B cell (primary cell): ENCODE measurements around the gene MTHFD1L. TPM values are rescaled to one million over a fixed set of nuclear protein-coding genes. Genes with fewer than 3 reads are reported as not detected.

Experiments
- ATAC-seq: fragments of 200-7000 bp; cut with Tn5 transposase; one replicate; pipeline ENCODE4 v1.10.0; 2021; ENCODE audit warnings: low read depth, mild to moderate bottlenecking, moderate number of reproducible peaks, moderate library complexity
- CTCF ChIA-PET: fragments of 350-600 bp; sonication (Branson Sonifier 250); formaldehyde crosslinking; loops from one replicate; lab custom pipeline; 2021; ENCODE audit warnings: antibody characterized with exemption, inconsistent platforms; lab: Charles Lee
- POLR2A ChIA-PET: fragments of 350-600 bp; sonication (Branson Sonifier 250); formaldehyde crosslinking; loops from one replicate; lab custom pipeline; 2021; ENCODE audit warnings: antibody characterized with exemption; lab: Charles Lee
- DNase-seq: peaks from one replicate; pipeline ENCODE4 v3.0.0; 2013
- H2AFZ ChIP-seq: 2 replicates; pipeline ENCODE4 v1.6.1; 2012; ENCODE audit warnings: mild to moderate bottlenecking, low read depth, low read length; ENCODE audit not compliant: insufficient read depth, poor library complexity, severe bottlenecking
- H3K27ac ChIP-seq, 2 donors: 1 replicate in 1 of 2; 2 replicates in 1 of 2; pipeline ENCODE4 v1.5.1; 2012 to 2013; ENCODE audit warnings: low read length in 2 of 2, mild to moderate bottlenecking in 2 of 2, moderate library complexity in 1 of 2
- H3K27me3 ChIP-seq, 4 experiments: fragments of 200-600 bp in 1 of 4; sonication (generic) in 1 of 4; replicated peaks in 1 of 4; 1 replicate in 2 of 4; 2 replicates in 2 of 4; pipeline versions ENCODE4 v1.6.1 to v1.7.0; 2013 to 2016; ENCODE audit warnings: low read length in 3 of 4, mild to moderate bottlenecking in 2 of 4, mixed read lengths in 1 of 4, moderate library complexity in 1 of 4; ENCODE audit not compliant: insufficient read depth in 4 of 4, control insufficient read depth in 3 of 4; ENCODE audit errors: control extremely low read depth in 1 of 4
- H3K36me3 ChIP-seq, 2 experiments: replicated peaks in 1 of 2; 1 replicate in 1 of 2; 2 replicates in 1 of 2; pipeline versions ENCODE4 v1.6.1 to v1.7.1; 2013; ENCODE audit warnings: low read length in 1 of 2; ENCODE audit not compliant: insufficient read depth in 2 of 2, control insufficient read depth in 1 of 2; ENCODE audit errors: control extremely low read depth in 1 of 2, extremely low read depth in 1 of 2
- H3K4me1 ChIP-seq, 2 donors: fragments of 200-600 bp in 1 of 2; sonication (generic) in 1 of 2; 1 replicate in 1 of 2; 2 replicates in 1 of 2; pipeline versions ENCODE4 v1.5.1 to v1.6.1; 2013 to 2017; ENCODE audit warnings: low read length in 2 of 2; ENCODE audit not compliant: control insufficient read depth in 2 of 2, insufficient read depth in 2 of 2
- H3K4me2 ChIP-seq: replicated peaks from 2 replicates; pipeline ENCODE3; 2012; ENCODE audit warnings: mild to moderate bottlenecking, low read depth, low read length; ENCODE audit not compliant: poor library complexity, severe bottlenecking
- H3K4me3 ChIP-seq, 5 experiments: fragments of 200-600 bp in 1 of 5; sonication (generic) in 1 of 5; 1 replicate in 3 of 5; 2 replicates in 2 of 5; pipeline versions ENCODE4 v1.5.1 to v1.7.0; 2011 to 2016; ENCODE audit warnings: low read length in 4 of 5, mild to moderate bottlenecking in 4 of 5, low read depth in 2 of 5, control low read depth in 1 of 5, moderate library complexity in 1 of 5; ENCODE audit not compliant: insufficient read depth in 1 of 5; ENCODE audit errors: control extremely low read depth in 1 of 5, extremely low read depth in 1 of 5
- H3K79me2 ChIP-seq: fragments of 200-600 bp; sonication (generic); one replicate; pipeline ENCODE4 v1.6.0; 2016; ENCODE audit warnings: low read length; ENCODE audit not compliant: control insufficient read depth, insufficient read depth
- H3K9ac ChIP-seq: fragments of 200-600 bp; sonication (generic); 2 replicates; pipeline ENCODE4 v1.6.1; 2017; ENCODE audit warnings: mild to moderate bottlenecking, low read length, moderate library complexity
- H3K9me3 ChIP-seq, 3 donors: one replicate each; pipeline versions ENCODE4 v1.6.1 to v1.7.1; 2013; ENCODE audit warnings: low read length in 2 of 3; ENCODE audit not compliant: control insufficient read depth in 2 of 3, insufficient read depth in 1 of 3; ENCODE audit errors: control extremely low read depth in 1 of 3
- H4K20me1 ChIP-seq: 2 replicates; pipeline ENCODE4 v1.6.0; 2012; ENCODE audit warnings: mild to moderate bottlenecking, low read length; ENCODE audit not compliant: insufficient read depth, control insufficient read depth, poor library complexity, severe bottlenecking
- H3K27ac Mint-ChIP-seq: one replicate; pipeline ENCODE4 v1.8.0; 2021; ENCODE audit warnings: mixed read lengths
- H3K27me3 Mint-ChIP-seq: one replicate; pipeline ENCODE4 v1.8.0; 2021; ENCODE audit warnings: mixed read lengths
- H3K4me1 Mint-ChIP-seq: one replicate; pipeline ENCODE4 v1.8.0; 2021; ENCODE audit warnings: mixed read lengths
- H3K4me3 Mint-ChIP-seq: one replicate; pipeline ENCODE4 v1.8.0; 2021; ENCODE audit warnings: mixed read lengths
- H3K9me3 Mint-ChIP-seq: one replicate; pipeline ENCODE4 v1.8.0; 2022; ENCODE audit warnings: mixed read lengths; ENCODE audit not compliant: insufficient read depth
- EZH2 ChIP-seq: IDR thresholded peaks from 2 replicates; pipeline ENCODE4 v1.6.1; 2012; ENCODE audit warnings: borderline replicate concordance, low read depth, mild to moderate bottlenecking, moderate library complexity, low read length; ENCODE audit not compliant: insufficient read depth, poor library complexity, severe bottlenecking
- WGBS: methylation state at CpG from one replicate; pipeline ENCODE4 v1.1.5; 2013; ENCODE audit warnings: missing lambda C conversion rate; ENCODE audit not compliant: insufficient coverage; 5-methylcytosine and 5-hydroxymethylcytosine counted together
- intact Hi-C: fragments of 100-400 bp; cut with micrococcal nuclease; formaldehyde crosslinking; loops from one replicate; pipeline ENCODE4 v1.10.0; 2022
- polyA plus RNA-seq: library from polyadenylated mRNA; depleted of rRNA; stranded (reverse); fragments of >200 nt; gene quantifications from 2 replicates; pipeline ENCODE4 v1.2.3, GENCODE V29; 2012
- small RNA-seq: library from RNA; depleted of rRNA; stranded (forward); fragments of <200 nt; gene quantifications from one replicate; pipeline ENCODE3, GENCODE V24; 2012; ENCODE audit warnings: low replicate concordance, low read depth; ENCODE audit not compliant: insufficient read length
- total RNA-seq, 2 donors: library from RNA; stranded (reverse); fragments of 120-200 nt in 1 of 2; gene quantifications; 1 replicate in 1 of 2; 2 replicates in 1 of 2; pipeline versions ENCODE4 v1.2.3 to v1.2.4, GENCODE V29; 2013 to 2022
- TF ChIP-seq, protein P1 (sequence below): fragments of 200-600 bp; IDR thresholded peaks from one replicate; pipeline ENCODE4 v1.8.0; 2022; ENCODE audit warnings: antibody characterized with exemption, mild to moderate bottlenecking

Gene MTHFD1L
- total and polyA plus RNA-seq, 2 donors (not counting 1 experiment from before 2014, with no cell fraction given), result 2.9 to 16.1 TPM

DNA sequence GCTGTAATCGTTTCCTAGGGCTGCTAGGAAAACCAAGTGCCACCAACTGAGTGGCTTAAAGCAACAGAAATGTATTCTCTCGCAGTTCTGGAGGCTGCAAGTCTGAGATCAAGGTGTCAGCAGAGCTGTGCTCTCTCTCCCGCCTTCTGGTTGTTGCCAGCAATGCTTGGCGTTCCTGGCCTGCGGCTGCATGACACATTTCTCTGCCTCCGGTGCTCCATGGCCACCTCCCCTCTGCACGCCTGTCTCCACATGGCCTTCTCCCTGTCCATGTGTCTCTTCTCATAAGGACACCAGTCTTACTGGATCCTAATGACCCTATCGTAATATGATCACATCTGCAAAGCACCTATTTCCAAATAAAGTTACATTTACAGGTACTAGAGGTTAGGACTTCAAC, 282.6 kb downstream of the MTHFD1L start:
- Mint-ChIP-seq H3K27me3 (peaks cover 14% of the 10 kb centered on the region), H3K4me3 (no peak overlapping the region), H3K27ac (no peak overlapping the region), H3K9me3 (peaks cover 2% of the 10 kb centered on the region), H3K4me1 (no peaks in the 10 kb centered on the region)
- H3K27me3 ChIP-seq, result peaks cover 0 to 2% (median 0%) of the 10 kb centered on the region in 4 experiments
- no peak for ATAC-seq
- no peaks in the 10 kb centered on the region for H3K9me3 ChIP-seq
- no peak overlapping the region for H3K9ac ChIP-seq
- no peaks in the 10 kb centered on the region for H3K36me3 ChIP-seq
- ChIA-PET POLR2A (no interaction called here), CTCF (no interaction called here)
- intact Hi-C loops, result no loop called here
- H3K27ac ChIP-seq, result no peak overlapping the region
- no peak overlapping the region for H3K4me3 ChIP-seq
- H3K4me1 ChIP-seq, result no peaks in the 10 kb centered on the region
- no peak overlapping the region for H3K4me2 ChIP-seq
- 92% methylated on average over 8 of the region's 8 CpGs for WGBS
- no peaks in the 10 kb centered on the region for H4K20me1 ChIP-seq
- TF ChIP-seq, protein P1, sequence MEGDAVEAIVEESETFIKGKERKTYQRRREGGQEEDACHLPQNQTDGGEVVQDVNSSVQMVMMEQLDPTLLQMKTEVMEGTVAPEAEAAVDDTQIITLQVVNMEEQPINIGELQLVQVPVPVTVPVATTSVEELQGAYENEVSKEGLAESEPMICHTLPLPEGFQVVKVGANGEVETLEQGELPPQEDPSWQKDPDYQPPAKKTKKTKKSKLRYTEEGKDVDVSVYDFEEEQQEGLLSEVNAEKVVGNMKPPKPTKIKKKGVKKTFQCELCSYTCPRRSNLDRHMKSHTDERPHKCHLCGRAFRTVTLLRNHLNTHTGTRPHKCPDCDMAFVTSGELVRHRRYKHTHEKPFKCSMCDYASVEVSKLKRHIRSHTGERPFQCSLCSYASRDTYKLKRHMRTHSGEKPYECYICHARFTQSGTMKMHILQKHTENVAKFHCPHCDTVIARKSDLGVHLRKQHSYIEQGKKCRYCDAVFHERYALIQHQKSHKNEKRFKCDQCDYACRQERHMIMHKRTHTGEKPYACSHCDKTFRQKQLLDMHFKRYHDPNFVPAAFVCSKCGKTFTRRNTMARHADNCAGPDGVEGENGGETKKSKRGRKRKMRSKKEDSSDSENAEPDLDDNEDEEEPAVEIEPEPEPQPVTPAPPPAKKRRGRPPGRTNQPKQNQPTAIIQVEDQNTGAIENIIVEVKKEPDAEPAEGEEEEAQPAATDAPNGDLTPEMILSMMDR, result no peak
- no peak for TF ChIP-seq EZH2
- no peak for DNase-seq
- no peak overlapping the region for H2AFZ ChIP-seq
- no peaks in the 10 kb centered on the region for H3K79me2 ChIP-seq

DNA sequence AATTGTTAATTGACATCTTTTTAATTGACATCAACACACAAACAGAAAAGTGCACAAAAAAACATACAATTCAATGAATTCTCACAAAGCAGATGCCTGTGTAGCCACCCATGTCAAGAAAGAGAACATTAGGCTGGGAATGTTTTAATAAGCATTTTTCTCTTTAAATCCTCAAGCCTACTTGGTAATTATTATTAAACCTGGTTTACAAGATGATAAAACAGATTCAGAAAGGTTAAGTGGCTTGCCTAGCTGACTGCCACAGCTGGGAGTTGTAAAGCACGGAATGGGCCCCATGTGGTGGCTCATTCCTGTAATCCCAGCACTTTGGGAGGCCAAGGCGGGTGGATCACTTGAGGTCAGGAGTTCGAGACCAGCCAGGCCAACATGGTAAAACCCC, 284.3 kb downstream of the MTHFD1L start:
- Mint-ChIP-seq H3K27me3 (peaks cover 7% of the 10 kb centered on the region), H3K27ac (no peak overlapping the region), H3K4me1 (no peaks in the 10 kb centered on the region), H3K9me3 (peaks cover 2% of the 10 kb centered on the region), H3K4me3 (no peak overlapping the region)
- Histone ChIP-seq H3K27me3 (peaks cover 0 to 5% (median 0%) of the 10 kb centered on the region in 4 experiments), H3K36me3 (no peaks in the 10 kb centered on the region), H3K9ac (no peak overlapping the region), H3K4me2 (no peak overlapping the region), H3K79me2 (no peaks in the 10 kb centered on the region), H3K9me3 (no peaks in the 10 kb centered on the region), H2AFZ (no peak overlapping the region), H4K20me1 (no peaks in the 10 kb centered on the region), H3K4me1 (no peaks in the 10 kb centered on the region), H3K27ac (no peak overlapping the region), H3K4me3 (no peak overlapping the region)
- TF ChIP-seq, protein P1, result no peak
- TF ChIP-seq EZH2, result no peak
- WGBS, result 83% methylated on average over 1 of the region's 3 CpGs
- CTCF ChIA-PET, result no interaction called here
- DNase-seq (no peak), ATAC-seq (no peak)
- POLR2A ChIA-PET, result no interaction called here
- intact Hi-C loops, result no loop called here

Small RNA genes within 50 kb of the gene (small RNA-seq; reads per million reads assigned to genes)
- not detected for gene RNU6-302P
